Stomach (tissue), 9 donors: ENCODE data around the gene NECTIN4. TPM values are rescaled to one million over a fixed set of nuclear protein-coding genes. Genes with fewer than 3 reads are reported as not detected.

Experiments
- DNase-seq, 2 donors: peaks; one replicate each; pipeline versions ENCODE4 v3.0.0 to v3.0.0-alpha.2; 2013 to 2019
- H3K27ac ChIP-seq, 5 donors: fragments of 200-600 bp in 4 of 5; sonication (generic) in 4 of 5; one replicate each; pipeline ENCODE4 v1.5.1; 2013 to 2019; ENCODE audit warnings: mild to moderate bottlenecking in 1 of 5, moderate library complexity in 1 of 5
- H3K27me3 ChIP-seq, 3 donors: fragments of 200-600 bp; sonication (generic); one replicate each; pipeline ENCODE4 v1.5.1; 2017 to 2019; ENCODE audit warnings: mixed run types in 1 of 3
- H3K36me3 ChIP-seq, 4 donors: fragments of 200-600 bp; sonication (generic); 1 replicate in 3 of 4; 2 replicates in 1 of 4; pipeline ENCODE4 v1.5.1; 2016 to 2019
- H3K4me1 ChIP-seq, 4 donors: fragments of 200-600 bp; sonication (generic); one replicate each; pipeline ENCODE4 v1.5.1; 2016 to 2019
- H3K4me3 ChIP-seq, 4 donors: fragments of 200-600 bp; sonication (generic) in 3 of 4; one replicate each; pipeline ENCODE4 v1.5.1; 2016 to 2019; ENCODE audit warnings: mild to moderate bottlenecking in 1 of 4
- H3K9me3 ChIP-seq, 4 donors: fragments of 200-600 bp; sonication (generic); one replicate each; pipeline ENCODE4 v1.5.1; 2016 to 2019
- CTCF ChIP-seq, 7 experiments: fragments of 450-650 bp in 4 of 7; fragments of 200-600 bp in 3 of 7; sonication (generic) in 3 of 7; IDR thresholded peaks; one replicate each; pipeline ENCODE4 v1.5.1; 2016 to 2019; ENCODE audit warnings: antibody characterized with exemption in 7 of 7, control low read depth in 2 of 7, mild to moderate bottlenecking in 1 of 7
- EP300 ChIP-seq: sonication (generic); formaldehyde crosslinking; IDR thresholded peaks from one replicate; pipeline ENCODE4 v1.6.1; 2017; ENCODE audit warnings: antibody characterized with exemption
- POLR2A ChIP-seq, 4 donors: fragments of 450-650 bp; IDR thresholded peaks; one replicate each; pipeline ENCODE4 v1.6.1; 2016; ENCODE audit warnings: antibody characterized with exemption in 4 of 4, control low read depth in 2 of 4, mild to moderate bottlenecking in 1 of 4, moderate library complexity in 1 of 4
- POLR2AphosphoS5 ChIP-seq, 3 donors: sonication (generic); formaldehyde crosslinking; IDR thresholded peaks; one replicate each; pipeline ENCODE4 v1.6.1; 2016; ENCODE audit warnings: antibody characterized with exemption in 3 of 3
- WGBS, 5 donors: extraction: QIAGEN DNeasy Blood & Tissue Kit in 3 of 5; methylation state at CpG; one replicate each; pipeline versions ENCODE4 v1.1.5 to v1.1.7; 2013 to 2018; 5-methylcytosine and 5-hydroxymethylcytosine counted together
- intact Hi-C: fragments of 100-400 bp; cut with DNase I; formaldehyde crosslinking; loops from one replicate; pipeline ENCODE4 v1.15.1; 2023; ENCODE audit warnings: low total_unique reads
- polyA plus RNA-seq, 3 donors: library from polyadenylated mRNA; stranded (reverse); fragments of 200-250 nt; gene quantifications; one replicate each; pipeline ENCODE4 v1.2.3, GENCODE V29; 2013
- total RNA-seq, 5 donors: library from RNA; depleted of rRNA; stranded (reverse); fragments of >200 nt; gene quantifications; one replicate each; pipeline versions ENCODE4 v1.1.0 to v1.2.3, GENCODE V29; 2014 to 2016
- donor health status: healthy with polysubstance abuse.
- donor health status: Bipolar disorder and iron deficiency.
- donor health status: healthy.

NECTIN4 gene
- total and polyA plus RNA-seq, 8 donors = 1.7 to 20.3 (median 5.5) TPM

- intact Hi-C loops = no loop called here
- 78 to 91% (median 83%) methylated on average over 10 to 12 of the region's 12 CpGs for WGBS, 5 donors
- TF ChIP-seq CTCF (IDR thresholded peaks at IDR 0.05) (no peak), POLR2AphosphoS5 (IDR thresholded peaks at IDR 0.05) (no peak), EP300 (no peak), POLR2A (IDR thresholded peaks at IDR 0.05) (no peak)
- Histone ChIP-seq H3K4me1 (no peaks in the 10 kb centered on the region), H3K36me3 (peaks cover 0 to 44% (median 13%) of the 10 kb centered on the region in 4 donors), H3K9me3 (no peaks in the 10 kb centered on the region), H3K27ac (no peak overlapping the region), H3K4me3 (no peak overlapping the region), H3K27me3 (peaks cover 0 to 4% (median 0%) of the 10 kb centered on the region in 3 donors)
- DNase-seq = no peak
Observed at GRCh38 chr1:161074676-161075368, 14.5 kb downstream of the NECTIN4 start.

- H3K27ac ChIP-seq = no peak overlapping the region
- DNase-seq = peak in 1 of 2 donors; percentile 41
Observed at GRCh38 chr1:161073474-161074121, 15.8 kb downstream of the NECTIN4 start.

GRCh38 chr1:161072751-161073449, 16.5 kb downstream of the NECTIN4 start:
- H3K36me3 ChIP-seq = peaks cover 0 to 35% (median 13%) of the 10 kb centered on the region in 4 donors
- H3K27ac ChIP-seq = no peak overlapping the region
- no peak overlapping the region for H3K4me3 ChIP-seq
- intact Hi-C loops = no loop called here
- H3K27me3 ChIP-seq = no peaks in the 10 kb centered on the region
- no peak for DNase-seq
- TF ChIP-seq CTCF (IDR thresholded peaks at IDR 0.05) = no peak
- no peak for TF ChIP-seq EP300
- no peak for TF ChIP-seq POLR2A (IDR thresholded peaks at IDR 0.05)
- TF ChIP-seq POLR2AphosphoS5 (IDR thresholded peaks at IDR 0.05) = no peak
- peaks cover 0 to 5% (median 0%) of the 10 kb centered on the region in 4 donors for H3K4me1 ChIP-seq
- H3K9me3 ChIP-seq = no peaks in the 10 kb centered on the region
- WGBS, 5 donors = 89 to 93% (median 92%) methylated on average over 19 of the region's 19 CpGs

More at GRCh38 chr1:161073474-161074121, 15.8 kb downstream of the NECTIN4 start:
- Histone ChIP-seq H3K36me3 (peaks cover 0 to 35% (median 13%) of the 10 kb centered on the region in 4 donors), H3K9me3 (no peaks in the 10 kb centered on the region), H3K27me3 (no peaks in the 10 kb centered on the region), H3K4me3 (no peak overlapping the region), H3K4me1 (peaks cover 0 to 5% (median 0%) of the 10 kb centered on the region in 4 donors)
- TF ChIP-seq CTCF (IDR thresholded peaks at IDR 0.05) (peak in 1 of 7 experiments; percentile 2), EP300 (no peak)
- intact Hi-C loops = no loop called here
- WGBS, 5 donors = 49 to 72% (median 61%) methylated on average over 4 to 7 of the region's 7 CpGs

GRCh38 chr1:161071886-161072371, 17.4 kb downstream of the NECTIN4 start:
- peak; percentile 74 to 76 for DNase-seq
- Histone ChIP-seq H3K27me3 (no peaks in the 10 kb centered on the region), H3K4me3 (no peak overlapping the region), H3K9me3 (no peaks in the 10 kb centered on the region), H3K36me3 (peaks cover 0 to 31% (median 13%) of the 10 kb centered on the region in 4 donors), H3K27ac (no peak overlapping the region), H3K4me1 (peaks cover 0 to 10% (median 0%) of the 10 kb centered on the region in 4 donors)
- 44 to 69% (median 55%) methylated on average over 9 of the region's 9 CpGs for WGBS, 5 donors
- intact Hi-C loops = no loop called here
- TF ChIP-seq POLR2A (IDR thresholded peaks at IDR 0.05) (no peak), CTCF (IDR thresholded peaks at IDR 0.05) (peak in 5 of 7 experiments; percentile 31 to 70 (median 54))
